Activated CD8-positive, alpha-beta memory T cell treated with anti-CD3 and anti-CD28 coated beads for 1 hour (primary cell): Measurements from ENCODE around the gene TAC4.

Source experiments
- DNase-seq, 2 donors: peaks; one replicate each; pipeline ENCODE4 v3.0.0-alpha.2; 2020; ENCODE audit warnings: low read depth in 1 of 2; ENCODE audit errors: extremely low read depth in 1 of 2

Gene TAC4, protein sequence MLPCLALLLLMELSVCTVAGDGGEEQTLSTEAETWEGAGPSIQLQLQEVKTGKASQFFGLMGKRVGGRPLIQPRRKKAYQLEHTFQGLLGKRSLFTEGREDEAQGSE

DNA sequence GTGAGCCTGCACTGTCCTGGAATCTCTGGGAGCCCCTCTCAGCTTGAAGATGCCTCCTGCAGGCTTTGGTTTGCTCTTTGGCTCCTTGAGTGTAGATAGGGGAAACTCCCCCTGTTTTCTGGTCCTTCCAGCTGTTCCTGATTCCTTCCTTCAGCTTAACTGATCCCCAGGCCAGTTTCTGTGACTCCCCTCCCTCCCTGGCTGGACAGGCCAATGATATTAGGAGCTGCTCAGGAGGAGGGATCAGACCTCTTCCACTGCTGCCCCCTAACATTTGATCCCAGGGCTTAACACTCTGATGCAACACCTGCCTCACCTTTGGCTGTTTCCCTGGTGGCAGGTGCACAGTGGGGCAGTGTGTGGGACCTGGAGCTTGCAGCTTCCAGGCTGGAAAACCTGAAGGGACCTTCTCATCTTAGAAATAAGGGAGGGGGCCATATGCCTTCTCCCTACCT lies at the start of gene TAC4:
TAC4 (minus strand) TSS at position 51 of the 455 bp plus-strand sequence. CDS start 52 bp downstream, outside the sequence.
- no peak for DNase-seq

DNA sequence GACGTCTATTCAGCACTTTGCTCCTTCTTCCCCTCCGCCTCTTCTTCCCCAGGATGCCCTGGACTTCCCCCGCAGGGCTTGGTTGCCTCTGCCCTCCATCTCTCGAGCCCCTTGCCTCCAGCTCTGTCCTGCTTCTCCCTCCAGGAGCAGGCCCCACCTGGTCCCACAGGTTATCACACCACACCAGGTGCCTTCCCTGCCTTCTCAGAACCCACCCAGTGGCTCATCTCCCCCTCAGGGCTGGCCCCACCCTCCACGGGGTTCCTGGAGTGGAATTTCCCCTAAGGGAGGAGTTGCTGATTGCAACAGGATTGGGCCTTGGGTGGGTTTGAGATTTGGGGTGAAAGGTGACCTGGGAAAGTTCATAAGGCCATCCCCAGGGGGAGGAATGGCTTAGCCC lies 49.0 kb upstream of the TAC4 start:
- no peak for DNase-seq

DNA sequence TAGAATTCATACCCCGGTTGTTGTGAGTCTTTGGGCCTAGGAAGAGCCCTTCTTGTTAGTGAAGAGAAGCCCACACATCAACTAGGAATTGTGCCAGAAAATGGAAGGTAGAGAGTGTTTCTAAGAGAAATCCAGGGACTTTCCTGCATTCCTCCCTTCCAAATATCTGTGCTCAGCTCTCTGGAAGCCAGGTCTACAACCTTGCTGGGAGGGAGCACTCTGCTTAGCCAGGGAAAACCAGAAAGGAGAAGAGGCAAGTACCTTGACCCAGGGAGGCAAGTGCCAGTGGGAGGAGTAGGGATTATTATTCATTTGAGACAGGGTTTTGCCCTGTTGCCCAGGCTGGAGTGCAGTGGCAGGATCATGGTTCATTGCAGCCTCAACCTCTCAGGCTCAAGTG lies 48.4 kb upstream of the TAC4 start:
- DNase-seq: no peak

DNA sequence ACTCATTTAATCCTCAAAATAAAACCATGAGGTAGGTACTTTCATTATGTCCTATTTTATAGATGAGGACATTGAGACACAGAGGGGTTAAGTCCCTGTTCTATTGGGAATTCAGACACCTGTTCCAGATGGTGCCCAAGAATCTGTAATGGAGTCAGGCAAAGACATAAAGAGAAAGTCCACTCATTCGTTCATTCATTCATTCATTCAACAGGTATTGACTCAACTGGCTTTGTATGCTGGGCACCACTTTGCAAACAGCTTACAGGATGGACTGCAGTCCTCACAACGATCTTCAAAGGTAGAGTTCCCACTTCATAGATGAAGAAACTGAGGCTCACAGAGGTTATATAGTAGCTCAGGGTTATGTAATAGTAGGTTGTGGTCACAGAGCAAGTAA lies 47.9 kb upstream of the TAC4 start:
- DNase-seq: no peak

DNA sequence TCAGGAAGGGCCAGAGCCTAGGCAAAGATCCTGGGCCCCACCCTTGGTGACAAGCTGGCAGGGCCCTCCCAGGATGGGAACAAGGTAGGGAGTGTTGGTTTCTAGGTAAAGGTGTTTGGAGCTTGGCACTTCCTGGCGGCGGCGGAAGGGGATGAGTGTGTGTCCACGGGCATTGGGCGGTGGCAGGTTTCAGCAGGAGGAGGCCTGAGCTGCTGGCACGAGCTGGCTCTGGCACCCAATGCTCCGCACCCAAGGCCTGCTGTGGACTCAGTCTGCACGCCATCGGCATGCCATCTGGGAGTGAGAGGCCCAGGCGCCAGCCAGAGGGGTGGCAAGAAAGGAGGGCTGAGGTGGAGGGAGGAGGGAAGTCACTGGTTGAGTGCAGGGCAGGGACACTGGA lies 46.9 kb upstream of the TAC4 start:
- no peak for DNase-seq

DNA sequence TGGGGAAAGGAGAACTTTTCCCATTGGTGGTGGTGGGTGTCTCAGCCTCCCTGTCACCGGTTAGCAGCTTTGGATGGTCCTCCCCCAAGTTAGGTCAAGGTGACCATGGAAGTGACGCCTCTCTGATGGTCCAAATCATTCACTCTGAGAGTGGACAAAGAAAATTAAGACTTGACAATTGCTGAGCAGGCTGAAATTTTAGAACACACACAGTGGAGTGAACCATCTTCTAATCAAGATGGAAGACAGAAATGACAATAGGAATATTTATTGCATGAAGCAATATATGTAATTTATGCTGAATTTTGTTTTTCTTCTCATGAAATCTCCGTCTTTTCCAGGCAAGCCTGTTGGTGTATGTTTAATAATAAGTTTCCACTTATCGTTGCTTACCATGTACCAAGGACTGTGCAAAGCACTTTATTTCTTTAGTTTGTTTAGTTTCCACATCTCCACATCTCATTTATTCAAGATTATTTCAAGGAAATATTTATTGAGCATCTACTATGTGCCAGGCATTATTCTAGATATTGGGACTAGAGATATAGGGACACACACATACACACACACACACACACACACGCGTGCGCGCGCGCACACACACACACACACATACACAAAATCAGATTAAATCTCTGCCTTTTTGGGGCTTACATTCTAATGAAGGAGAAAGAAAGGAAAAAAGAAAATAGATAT lies 44.0 kb upstream of the TAC4 start:
- no peak for DNase-seq

DNA sequence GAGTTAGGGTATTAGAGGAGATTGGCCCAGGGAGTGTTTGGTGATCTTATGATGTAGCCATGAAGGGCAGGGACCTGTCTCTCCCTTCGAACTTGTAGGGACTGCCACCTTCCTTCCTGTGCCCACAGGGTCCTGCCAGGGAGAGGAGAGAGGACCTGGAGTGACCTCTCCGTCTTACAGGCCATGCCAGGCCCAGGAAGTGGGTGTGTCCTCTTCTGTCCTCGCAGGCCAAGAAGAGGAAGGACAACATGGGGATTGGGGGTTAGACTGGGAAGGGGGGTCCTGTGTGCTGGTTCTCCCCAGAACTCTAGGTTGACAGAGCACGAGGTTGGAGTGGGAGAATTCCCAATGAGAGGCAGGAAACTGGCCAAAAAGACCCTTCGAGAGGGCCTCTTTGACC lies 43.4 kb upstream of the TAC4 start:
- no peak for DNase-seq

DNA sequence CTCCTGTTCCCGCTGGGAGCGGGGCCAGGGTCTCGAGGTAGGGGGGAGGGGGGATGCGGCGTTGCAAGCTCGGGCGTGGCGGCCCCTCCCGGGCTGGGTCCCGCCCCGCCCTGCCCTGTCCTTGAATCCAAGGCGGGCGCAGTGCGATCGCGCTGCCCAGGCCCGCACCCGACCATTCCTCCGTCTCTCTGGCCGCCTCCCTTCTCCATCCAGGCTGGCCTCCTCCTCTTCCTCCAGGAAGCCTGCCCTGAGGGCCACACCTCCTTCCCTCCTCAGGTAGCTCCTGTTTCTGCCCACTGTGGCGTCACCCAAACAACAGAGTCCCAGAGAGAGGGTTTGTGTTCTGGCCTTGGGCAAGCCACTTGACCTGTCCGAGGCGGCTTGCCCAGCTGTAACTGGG lies 43.0 kb upstream of the TAC4 start:
- DNase-seq: no peak

DNA sequence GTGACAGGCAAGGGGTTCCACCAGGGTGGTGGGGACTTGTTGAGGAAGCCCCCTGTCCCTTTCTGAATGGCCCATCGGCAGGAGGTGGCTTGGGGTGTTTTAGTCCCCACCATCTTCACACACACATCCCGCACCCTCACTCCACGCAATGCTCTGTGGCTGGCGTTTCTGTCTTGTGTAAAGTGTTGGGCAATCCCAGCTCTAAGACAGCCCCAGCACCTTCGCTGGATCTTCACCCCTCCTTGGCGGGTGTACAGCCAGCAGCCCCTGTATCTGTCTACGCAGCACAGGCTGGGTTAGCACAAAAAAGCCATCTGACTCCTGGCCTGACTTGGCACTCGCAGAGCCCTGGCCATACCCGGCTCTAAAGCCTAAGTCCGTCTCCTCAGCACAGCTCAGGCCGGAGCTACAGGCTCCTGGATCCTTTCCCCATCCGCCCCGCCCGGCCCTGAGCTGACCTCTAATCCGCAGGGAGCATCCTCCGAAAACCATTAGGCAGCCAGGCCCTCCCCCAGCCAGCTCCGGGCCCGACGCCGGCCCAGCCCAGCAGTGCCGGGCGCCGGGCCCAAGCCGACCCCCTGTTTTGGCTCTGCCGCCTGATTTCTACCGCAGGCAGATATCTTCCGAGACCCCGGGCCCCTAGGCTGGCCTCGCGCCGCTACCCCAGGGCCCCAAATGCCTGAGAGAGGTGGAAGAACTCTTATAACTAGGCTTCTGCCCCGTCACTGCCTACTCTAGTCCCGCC lies 42.4 kb upstream of the TAC4 start:
- no peak for DNase-seq

DNA sequence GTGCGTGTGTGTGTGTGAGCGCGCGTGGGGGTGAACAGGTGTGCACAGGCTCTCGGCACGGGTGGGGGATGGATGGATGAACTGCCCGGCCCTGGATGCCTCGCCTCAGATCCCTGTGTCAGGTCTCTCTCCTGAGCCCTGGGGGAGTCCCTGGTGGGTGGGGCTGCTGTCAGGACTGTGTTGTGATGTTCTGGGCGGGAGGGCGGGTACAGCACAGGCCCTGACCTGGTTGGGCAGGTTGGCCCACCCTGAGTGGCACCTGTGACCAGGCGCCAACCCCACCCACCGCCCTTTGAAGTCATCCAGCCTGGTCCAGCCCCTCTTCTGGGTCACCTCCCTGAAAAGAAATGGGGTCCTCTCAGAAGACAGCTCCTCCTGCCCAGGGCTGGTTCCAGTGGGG lies 41.6 kb upstream of the TAC4 start:
- no peak for DNase-seq

DNA sequence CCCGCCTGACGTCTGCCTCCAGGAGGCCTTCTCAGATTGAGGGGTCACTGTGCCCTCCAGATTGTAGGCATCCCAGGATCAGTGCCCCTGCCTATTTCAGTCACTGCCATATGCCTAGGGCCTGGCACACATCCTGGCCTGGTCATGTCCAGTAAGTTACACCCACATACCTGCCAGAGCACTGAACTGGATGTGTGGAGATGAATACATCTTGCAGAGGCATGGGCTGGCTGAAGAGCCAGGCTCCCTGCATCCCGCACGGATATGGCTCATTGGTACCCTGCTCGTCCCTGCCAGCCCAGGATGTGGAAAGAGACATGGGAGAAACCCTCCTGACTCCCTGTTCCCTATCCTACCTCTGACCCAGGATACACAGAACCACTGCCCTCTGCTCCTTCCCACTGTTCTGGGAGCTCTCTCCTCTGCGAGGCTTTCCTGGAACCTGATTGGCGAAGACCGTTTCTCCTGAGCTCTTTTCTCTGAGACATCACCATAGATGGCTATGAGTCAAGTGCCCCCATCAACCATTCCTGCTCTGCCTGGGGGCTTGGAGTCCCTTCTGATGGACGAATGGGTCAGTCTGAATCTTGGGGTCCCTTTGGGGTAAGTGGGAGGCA lies 40.0 kb upstream of the TAC4 start:
- DNase-seq: no peak

DNA sequence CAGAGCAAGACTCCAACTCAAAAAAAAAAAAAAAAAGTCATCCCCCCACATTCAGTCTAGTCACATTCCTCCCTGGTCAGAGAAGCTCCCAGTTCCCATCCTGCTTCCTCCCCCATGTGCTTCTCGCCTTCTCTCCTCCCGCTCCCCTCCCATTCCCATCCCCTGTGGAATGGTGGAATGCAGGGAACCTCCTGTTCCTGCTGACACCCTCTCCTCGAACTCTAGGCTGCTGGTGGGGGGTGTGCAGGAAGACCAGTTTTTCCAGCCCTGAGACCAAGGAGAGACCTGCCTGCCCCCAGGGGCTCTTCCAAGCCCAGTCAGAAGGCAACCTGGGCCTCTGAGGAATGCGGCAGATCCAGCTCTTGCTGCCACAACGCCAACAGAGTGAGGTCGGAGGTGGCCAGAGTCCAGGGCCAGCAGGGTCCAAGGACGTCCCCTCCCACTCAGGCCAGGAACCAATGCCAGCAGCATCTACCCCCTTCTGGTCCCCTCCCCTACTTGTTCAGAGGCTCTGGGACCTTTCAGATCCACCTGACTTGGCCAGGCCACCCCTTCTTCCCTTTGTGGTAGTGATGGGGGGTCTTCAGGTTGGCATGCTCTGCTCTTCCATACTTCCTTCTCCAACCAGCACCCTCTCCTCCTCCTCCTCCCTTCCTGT lies 39.3 kb upstream of the TAC4 start:
- DNase-seq: no peak

DNA sequence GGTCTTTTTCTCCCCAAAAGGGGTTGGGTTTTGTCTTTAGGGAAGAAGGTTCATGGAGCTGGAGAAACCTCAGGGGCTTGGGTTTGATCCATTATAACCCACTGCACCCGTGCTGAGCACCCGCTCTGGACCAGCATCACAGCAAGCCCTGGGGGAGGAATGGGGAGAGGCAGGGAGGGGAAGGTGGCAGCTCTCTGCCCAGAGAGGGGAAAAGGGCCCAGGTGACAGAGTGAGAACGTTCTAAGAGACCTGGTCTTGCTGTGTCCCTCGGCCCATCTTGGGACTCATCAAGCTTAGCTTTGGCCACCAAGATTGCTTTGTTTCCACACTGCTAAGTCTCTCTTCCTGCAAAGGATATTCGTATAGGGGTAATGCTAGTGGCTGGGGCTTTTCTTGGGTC lies 38.2 kb upstream of the TAC4 start:
- no peak for DNase-seq

DNA sequence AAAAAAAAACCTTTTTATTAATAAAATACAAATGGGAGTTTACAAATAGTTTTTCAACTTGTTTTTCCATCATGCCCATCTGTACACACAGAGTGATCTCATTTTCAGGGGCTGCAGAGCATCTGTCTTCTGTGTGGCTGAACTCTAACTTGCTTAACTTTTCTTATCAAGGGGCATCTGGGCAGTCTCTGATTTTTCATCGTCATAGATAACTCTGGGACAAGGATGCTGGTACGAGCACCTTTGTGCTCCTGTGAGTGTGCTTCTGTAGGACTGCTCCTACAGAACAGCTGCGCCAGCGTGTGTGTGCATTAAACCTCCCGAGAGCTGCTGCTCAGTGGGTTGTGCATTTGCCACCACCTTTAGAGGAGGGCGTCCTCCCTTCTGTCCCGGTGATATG lies 34.6 kb upstream of the TAC4 start:
- no peak for DNase-seq

DNA sequence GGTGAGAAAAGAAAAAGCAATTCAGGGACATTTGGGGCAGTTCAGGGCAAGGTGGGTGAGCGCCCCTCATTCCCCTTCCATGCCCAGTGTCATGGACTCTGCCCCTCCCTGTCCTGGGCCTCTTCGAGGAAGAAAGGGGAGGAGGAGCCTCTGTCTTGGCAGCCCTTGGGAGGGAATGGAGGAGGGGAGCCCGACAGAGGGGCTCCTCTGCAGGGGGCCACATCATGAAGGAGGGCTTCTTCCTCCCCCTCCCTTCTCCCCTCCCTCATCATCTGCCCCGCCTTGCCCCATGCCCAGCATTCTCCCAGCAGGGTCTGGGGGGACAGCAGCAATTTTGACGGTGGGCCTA lies 33.2 kb upstream of the TAC4 start:
- no peak for DNase-seq

DNA sequence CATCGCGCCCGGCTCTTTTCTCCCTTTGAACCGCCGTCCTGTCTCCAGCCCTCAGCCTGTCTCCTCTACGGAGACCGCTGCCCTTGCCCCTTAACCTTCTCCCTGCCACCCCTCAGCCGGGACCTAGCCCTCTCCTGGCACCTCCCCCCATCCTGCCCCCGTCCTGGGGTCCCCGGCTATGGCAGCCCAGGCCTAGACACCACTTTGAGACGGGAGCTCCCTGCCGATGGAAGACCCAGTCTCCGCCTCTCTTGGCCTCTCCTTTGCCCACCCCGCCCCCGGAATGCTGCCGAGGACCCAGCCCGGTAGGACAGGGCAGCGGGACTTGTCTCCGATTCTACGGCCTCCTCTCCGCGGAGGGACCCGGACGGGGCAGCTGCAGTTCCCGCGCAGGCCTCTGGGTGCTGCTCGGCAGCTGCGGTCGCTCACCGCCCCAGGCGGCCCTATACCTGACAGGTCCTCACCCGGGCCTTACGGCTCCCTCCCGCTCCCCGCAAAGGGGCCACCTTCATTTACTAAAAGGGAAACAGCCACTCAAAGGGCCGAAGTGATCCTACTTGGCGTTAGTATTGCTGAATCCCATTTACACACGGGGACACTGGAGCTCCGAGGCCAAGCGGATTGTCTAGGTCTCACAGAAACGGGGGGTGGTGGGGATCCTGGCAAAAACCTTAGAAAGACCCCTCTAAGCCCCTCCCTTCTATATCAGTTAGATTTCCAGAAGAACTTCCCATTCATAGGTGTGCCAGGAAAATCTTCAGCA lies 32.6 kb upstream of the TAC4 start:
- DNase-seq: peak; percentile 30 to 57

DNA sequence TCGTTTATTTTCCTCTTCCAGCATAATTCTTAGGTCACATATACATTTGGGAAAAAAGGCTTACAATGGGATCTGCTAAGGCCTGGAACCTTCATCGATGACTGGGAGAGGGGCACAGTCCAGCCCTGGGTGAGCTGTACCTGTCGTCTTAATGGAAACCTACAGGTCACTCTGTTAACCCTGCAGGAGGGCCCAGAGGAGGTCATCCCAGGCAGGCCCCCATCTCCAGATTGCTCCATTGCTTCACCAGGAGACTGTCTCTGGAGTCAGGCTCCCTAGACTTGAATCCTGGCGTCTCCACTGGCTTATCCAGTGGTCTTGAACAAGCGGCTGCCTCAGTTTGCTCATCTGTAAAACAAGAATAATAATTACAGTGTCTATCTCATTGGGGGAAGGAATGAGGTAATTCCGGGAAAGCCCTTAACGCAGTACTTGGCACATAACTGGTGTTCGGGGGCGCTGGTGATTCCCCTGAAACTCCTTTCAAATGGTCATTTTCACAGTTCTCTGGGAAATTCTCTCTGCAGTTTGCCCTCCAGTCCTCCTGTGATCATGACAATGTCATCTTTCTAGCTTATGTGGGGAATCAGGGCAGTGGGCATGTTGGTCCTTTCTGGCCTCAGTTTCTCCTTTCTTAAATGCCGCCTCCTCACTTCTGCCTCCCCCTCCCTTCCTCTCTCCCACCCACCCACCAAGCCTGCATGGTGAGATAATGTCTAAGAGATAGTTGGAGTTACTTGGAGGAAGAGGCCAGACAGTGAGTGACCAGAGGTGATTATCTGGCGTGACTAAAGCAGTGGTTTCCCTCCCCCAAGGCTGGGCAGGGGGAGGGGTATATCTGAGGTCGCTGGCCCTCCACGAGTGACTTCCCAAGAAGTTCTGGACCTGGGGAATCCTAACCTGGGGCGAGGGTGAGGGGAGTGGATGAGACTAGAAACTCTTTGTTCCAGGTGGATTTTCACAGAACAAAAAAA lies 31.3 kb upstream of the TAC4 start:
- DNase-seq: no peak

DNA sequence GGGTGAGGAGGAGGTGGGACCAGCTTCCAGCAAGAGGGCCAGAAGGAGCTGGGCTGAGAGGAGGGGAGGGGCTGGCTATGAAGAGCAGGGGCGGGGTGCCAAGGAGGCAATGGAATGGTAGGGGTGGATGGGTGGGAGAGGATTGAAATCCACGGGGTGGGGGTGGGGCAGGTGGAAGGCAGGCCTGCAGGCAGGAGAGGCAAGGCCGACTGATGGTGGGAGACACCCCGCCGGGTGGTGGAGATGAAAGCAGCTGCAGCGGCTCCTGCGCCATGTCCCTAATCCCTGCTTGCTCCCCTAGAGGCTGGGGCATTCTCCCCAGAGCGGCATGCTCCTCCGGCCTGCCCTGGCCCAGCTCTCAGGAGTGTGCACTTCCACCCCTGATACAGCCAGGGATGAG lies 27.8 kb upstream of the TAC4 start:
- DNase-seq: no peak

DNA sequence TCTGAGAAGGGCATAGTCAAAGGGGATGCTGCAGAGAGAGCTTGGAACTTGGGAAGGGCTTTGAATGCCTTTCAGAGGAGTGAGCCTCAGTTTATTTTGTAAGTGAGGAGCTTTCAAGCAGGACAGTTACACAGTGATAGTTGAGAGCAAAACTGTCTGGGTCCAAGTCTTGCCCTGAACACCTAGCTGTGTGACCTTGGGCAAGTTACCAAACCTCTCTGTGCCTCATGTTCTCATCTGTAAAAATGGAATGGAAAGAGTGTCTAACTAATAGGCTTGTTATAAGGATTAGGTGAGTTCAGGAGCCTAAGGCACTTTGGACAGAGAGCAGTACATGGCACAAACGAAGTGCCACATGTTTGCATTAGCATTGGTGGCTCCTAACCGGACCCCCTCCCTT lies 27.0 kb upstream of the TAC4 start:
- no peak for DNase-seq

DNA sequence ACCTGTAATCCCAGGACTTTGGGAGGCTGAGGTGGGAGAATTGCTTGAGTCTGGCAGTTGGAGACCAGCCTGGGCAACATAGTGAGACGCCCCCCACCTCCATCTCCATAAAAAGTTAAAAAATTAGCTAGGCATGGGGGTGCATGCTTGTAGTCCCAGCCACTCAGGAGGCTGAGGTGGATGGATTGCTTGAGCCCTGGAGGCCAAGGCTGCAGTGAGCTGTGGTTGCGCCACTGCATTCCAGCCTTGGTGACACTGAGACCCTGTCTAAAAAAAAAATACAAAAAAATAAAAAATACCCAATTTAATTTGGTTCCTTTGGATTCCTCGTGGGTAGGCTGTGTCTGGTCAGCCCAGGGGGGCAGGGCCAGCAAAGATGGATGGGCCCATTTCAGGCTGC lies 26.1 kb upstream of the TAC4 start:
- no peak for DNase-seq
